HEK293 (cell line): ENCODE data around the gene INO80.

ENCODE experiments used
- CTCF ChIA-PET: fragments of 350-600 bp; formaldehyde crosslinking; extraction: SDS; loops from one replicate; lab custom pipeline; 2021; ENCODE audit warnings: antibody characterized with exemption; lab: Yijun Ruan, JAX
- POLR2A ChIA-PET: fragments of 300-600 bp; formaldehyde crosslinking; extraction: SDS; loops from one replicate; lab custom pipeline; 2020; ENCODE audit warnings: antibody characterized with exemption, inconsistent platforms; lab: Yijun Ruan, JAX
- H3K27ac ChIP-seq: fragments of 200-500 bp; sonication (Bioruptor generic); 2 replicates; pipeline ENCODE4 v1.5.1; 2014; ENCODE audit warnings: low read depth, low read length, control low read depth, inconsistent platforms; ENCODE audit errors: extremely low read depth
- H3K36me3 ChIP-seq, 2 experiments: fragments of 200-500 bp in 1 of 2; sonication (Bioruptor generic) in 1 of 2; 1 replicate in 1 of 2; 2 replicates in 1 of 2; pipeline ENCODE4 v1.5.1; 2014 to 2017; ENCODE audit warnings: inconsistent platforms in 2 of 2, low read length in 2 of 2; ENCODE audit not compliant: control insufficient read depth in 2 of 2, insufficient read depth in 1 of 2
- H3K4me1 ChIP-seq: fragments of 200-500 bp; sonication (Bioruptor generic); 2 replicates; pipeline ENCODE4 v1.5.1; 2014; ENCODE audit warnings: mild to moderate bottlenecking, low read length, inconsistent platforms; ENCODE audit not compliant: control insufficient read depth, insufficient read depth
- H3K4me3 ChIP-seq: 2 replicates; pipeline ENCODE4 v1.5.1; 2011; ENCODE audit warnings: low read depth, mild to moderate bottlenecking, control low read depth, low read length, moderate library complexity
- H3K9me3 ChIP-seq: fragments of 200-500 bp; sonication (Bioruptor generic); 2 replicates; pipeline ENCODE4 v1.5.1; 2014; ENCODE audit warnings: low read depth, low read length, inconsistent platforms; ENCODE audit not compliant: control insufficient read depth, insufficient read depth
- GFI1B ChIP-seq: fragments of 450-650 bp; formaldehyde crosslinking; IDR thresholded peaks from 2 replicates; pipeline ENCODE4 v1.5.1; 2016; ENCODE audit warnings: missing biosample characterization, missing genetic modification characterization
- HOXD13 ChIP-seq: sonication (generic); formaldehyde crosslinking; IDR thresholded peaks from 2 replicates; pipeline ENCODE4 v1.8.0; 2022; ENCODE audit warnings: missing genetic modification reagents, borderline replicate concordance
- SP7 ChIP-seq: fragments of 450-650 bp; formaldehyde crosslinking; IDR thresholded peaks from 2 replicates; pipeline ENCODE4 v1.5.1; 2016; ENCODE audit warnings: missing biosample characterization, missing genetic modification characterization
- WT1 ChIP-seq: fragments of 450-650 bp; formaldehyde crosslinking; IDR thresholded peaks from 2 replicates; pipeline ENCODE4 v1.5.1; 2016; ENCODE audit warnings: missing biosample characterization, missing genetic modification characterization
- ZBTB17 ChIP-seq: fragments of 450-650 bp; formaldehyde crosslinking; IDR thresholded peaks from 2 replicates; pipeline ENCODE4 v1.5.1; 2016; ENCODE audit warnings: missing biosample characterization, missing genetic modification characterization
- ZFHX2 ChIP-seq: fragments of 450-650 bp; formaldehyde crosslinking; conservative IDR thresholded peaks from 2 replicates; pipeline ENCODE4 v1.5.1; 2016; ENCODE audit warnings: missing biosample characterization, missing genetic modification characterization
- ZFP3 ChIP-seq: fragments of 450-650 bp; formaldehyde crosslinking; IDR thresholded peaks from 2 replicates; pipeline ENCODE4 v1.5.1; 2016; ENCODE audit warnings: low read depth, missing biosample characterization, missing genetic modification characterization
- ZNF280D ChIP-seq: fragments of 450-650 bp; formaldehyde crosslinking; IDR thresholded peaks from 2 replicates; pipeline ENCODE4 v1.5.1; 2016; ENCODE audit warnings: missing biosample characterization, missing genetic modification characterization
- ZNF362 ChIP-seq: fragments of 450-650 bp; formaldehyde crosslinking; IDR thresholded peaks from 2 replicates; pipeline ENCODE4 v1.5.1; 2016; ENCODE audit warnings: missing biosample characterization, missing genetic modification characterization
- ZNF398 ChIP-seq: fragments of 450-650 bp; formaldehyde crosslinking; IDR thresholded peaks from 2 replicates; pipeline ENCODE4 v1.5.1; 2017; ENCODE audit warnings: missing biosample characterization, missing genetic modification characterization
- ZNF600 ChIP-seq: fragments of 450-650 bp; formaldehyde crosslinking; IDR thresholded peaks from 2 replicates; pipeline ENCODE4 v1.5.1; 2016; ENCODE audit warnings: missing biosample characterization, missing genetic modification characterization
- ZNF654 ChIP-seq: fragments of 450-650 bp; formaldehyde crosslinking; IDR thresholded peaks from 2 replicates; pipeline ENCODE4 v1.5.1; 2016; ENCODE audit warnings: low read depth, missing biosample characterization, missing genetic modification characterization
- ZNF658 ChIP-seq: fragments of 450-650 bp; formaldehyde crosslinking; IDR thresholded peaks from 2 replicates; pipeline ENCODE4; 2016; ENCODE audit warnings: missing biosample characterization, missing genetic modification characterization
- ZNF692 ChIP-seq: fragments of 450-650 bp; formaldehyde crosslinking; IDR thresholded peaks from 2 replicates; pipeline ENCODE4 v1.5.1; 2016; ENCODE audit warnings: missing biosample characterization, missing genetic modification characterization
- ZNF791 ChIP-seq: fragments of 450-650 bp; formaldehyde crosslinking; IDR thresholded peaks from 2 replicates; pipeline ENCODE4 v1.5.1; 2016; ENCODE audit warnings: missing biosample characterization, missing genetic modification characterization
- TF ChIP-seq, protein P1 (sequence below): fragments of 450-650 bp; formaldehyde crosslinking; IDR thresholded peaks from 2 replicates; pipeline ENCODE4 v1.5.1; 2017; ENCODE audit warnings: missing biosample characterization, missing genetic modification characterization
- TF ChIP-seq, protein P2 (sequence below): fragments of 450-650 bp; formaldehyde crosslinking; IDR thresholded peaks from 2 replicates; pipeline ENCODE4 v1.5.1; 2016; ENCODE audit warnings: missing biosample characterization, missing genetic modification characterization
- TF ChIP-seq, protein P3 (sequence below): fragments of 450-650 bp; formaldehyde crosslinking; IDR thresholded peaks from 2 replicates; pipeline ENCODE4 v1.5.1; 2016; ENCODE audit warnings: missing biosample characterization, missing genetic modification characterization

INO80 gene

GRCh38 chr15:40949756-40950207 lies 166.3 kb downstream of the INO80 start (continued):
- TF ChIP-seq HOXD13 = no peak
- no peak for TF ChIP-seq ZBTB17 (tag by site-specific recombination)
- peak; percentile 92 for TF ChIP-seq SP7 (tag by site-specific recombination)
- peak; percentile 48; the same call in 1 of the 2 replicates for TF ChIP-seq ZFHX2 (tag by site-specific recombination)
- TF ChIP-seq WT1 = no peak
- no peak for TF ChIP-seq GFI1B
- no peak for TF ChIP-seq ZNF654 (tag by site-specific recombination)
- TF ChIP-seq, protein P1, sequence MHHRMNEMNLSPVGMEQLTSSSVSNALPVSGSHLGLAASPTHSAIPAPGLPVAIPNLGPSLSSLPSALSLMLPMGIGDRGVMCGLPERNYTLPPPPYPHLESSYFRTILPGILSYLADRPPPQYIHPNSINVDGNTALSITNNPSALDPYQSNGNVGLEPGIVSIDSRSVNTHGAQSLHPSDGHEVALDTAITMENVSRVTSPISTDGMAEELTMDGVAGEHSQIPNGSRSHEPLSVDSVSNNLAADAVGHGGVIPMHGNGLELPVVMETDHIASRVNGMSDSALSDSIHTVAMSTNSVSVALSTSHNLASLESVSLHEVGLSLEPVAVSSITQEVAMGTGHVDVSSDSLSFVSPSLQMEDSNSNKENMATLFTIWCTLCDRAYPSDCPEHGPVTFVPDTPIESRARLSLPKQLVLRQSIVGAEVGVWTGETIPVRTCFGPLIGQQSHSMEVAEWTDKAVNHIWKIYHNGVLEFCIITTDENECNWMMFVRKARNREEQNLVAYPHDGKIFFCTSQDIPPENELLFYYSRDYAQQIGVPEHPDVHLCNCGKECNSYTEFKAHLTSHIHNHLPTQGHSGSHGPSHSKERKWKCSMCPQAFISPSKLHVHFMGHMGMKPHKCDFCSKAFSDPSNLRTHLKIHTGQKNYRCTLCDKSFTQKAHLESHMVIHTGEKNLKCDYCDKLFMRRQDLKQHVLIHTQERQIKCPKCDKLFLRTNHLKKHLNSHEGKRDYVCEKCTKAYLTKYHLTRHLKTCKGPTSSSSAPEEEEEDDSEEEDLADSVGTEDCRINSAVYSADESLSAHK = peak; percentile 28; the same call in 1 of the 2 replicates
- no peak for TF ChIP-seq ZFP3 (tag by site-specific recombination)
- peak; percentile 61; the same call in 1 of the 2 replicates for TF ChIP-seq ZNF398 (tag by site-specific recombination)
- no peak for TF ChIP-seq ZNF362 (tag by site-specific recombination)
- peak; percentile 69 for TF ChIP-seq ZNF600 (tag by site-specific recombination)
- TF ChIP-seq ZNF692 (tag by site-specific recombination) = 0 out of 2 replicates have a peak, but pooled peaks have one; percentile 22
- no peak for TF ChIP-seq ZNF791 (tag by site-specific recombination)
- no peak for TF ChIP-seq ZNF658 (tag by site-specific recombination)

- Histone ChIP-seq H3K36me3 (no peaks in the 10 kb centered on the region), H3K27ac (no peak overlapping the region), H3K4me1 (no peaks in the 10 kb centered on the region), H3K9me3 (no peaks in the 10 kb centered on the region), H3K4me3 (no peak overlapping the region)
- POLR2A ChIA-PET = interaction anchor here (0.6 kb wide), 1 partner anchor 9 kb away, joined by 3 read pairs; no protein-coding TSS in a partner anchor
- CTCF ChIA-PET = interaction anchor here (0.6 kb wide), 1 partner anchor 44 kb away, joined by 3 read pairs; no protein-coding TSS in a partner anchor
- TF ChIP-seq ZNF692 (tag by site-specific recombination) (no peak), ZNF280D (tag by site-specific recombination) (no peak), ZNF362 (tag by site-specific recombination) (no peak)
- TF ChIP-seq, protein P2, sequence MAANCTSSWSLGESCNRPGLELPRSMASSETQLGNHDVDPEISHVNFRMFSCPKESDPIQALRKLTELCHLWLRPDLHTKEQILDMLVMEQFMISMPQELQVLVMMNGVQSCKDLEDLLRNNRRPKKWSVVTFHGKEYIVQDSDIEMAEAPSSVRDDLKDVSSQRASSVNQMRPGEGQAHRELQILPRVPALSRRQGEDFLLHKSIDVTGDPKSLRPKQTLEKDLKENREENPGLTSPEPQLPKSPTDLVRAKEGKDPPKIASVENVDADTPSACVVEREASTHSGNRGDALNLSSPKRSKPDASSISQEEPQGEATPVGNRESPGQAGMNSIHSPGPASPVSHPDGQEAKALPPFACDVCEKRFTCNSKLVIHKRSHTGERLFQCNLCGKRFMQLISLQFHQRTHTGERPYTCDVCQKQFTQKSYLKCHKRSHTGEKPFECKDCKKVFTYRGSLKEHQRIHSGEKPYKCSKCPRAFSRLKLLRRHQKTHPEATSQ = no peak
- TF ChIP-seq, protein P3, sequence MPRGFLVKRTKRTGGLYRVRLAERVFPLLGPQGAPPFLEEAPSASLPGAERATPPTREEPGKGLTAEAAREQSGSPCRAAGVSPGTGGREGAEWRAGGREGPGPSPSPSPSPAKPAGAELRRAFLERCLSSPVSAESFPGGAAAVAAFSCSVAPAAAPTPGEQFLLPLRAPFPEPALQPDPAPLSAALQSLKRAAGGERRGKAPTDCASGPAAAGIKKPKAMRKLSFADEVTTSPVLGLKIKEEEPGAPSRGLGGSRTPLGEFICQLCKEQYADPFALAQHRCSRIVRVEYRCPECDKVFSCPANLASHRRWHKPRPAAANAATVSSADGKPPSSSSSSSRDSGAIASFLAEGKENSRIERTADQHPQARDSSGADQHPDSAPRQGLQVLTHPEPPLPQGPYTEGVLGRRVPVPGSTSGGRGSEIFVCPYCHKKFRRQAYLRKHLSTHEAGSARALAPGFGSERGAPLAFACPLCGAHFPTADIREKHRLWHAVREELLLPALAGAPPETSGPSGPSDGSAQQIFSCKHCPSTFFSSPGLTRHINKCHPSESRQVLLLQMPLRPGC = no peak
Measured at GRCh38 chr15:40948706-40949473, 167.2 kb downstream of the INO80 start.
